Posterior cingulate gyrus (tissue), 11 donors: ENCODE measurements around the gene MTHFD2.
"Not testable (repeated sequence)": the region's sequence is repeated elsewhere in the genome, so short reads cannot be mapped to it uniquely, and the experiment has no call there.

Experiments
- DNase-seq, 10 donors: peaks; one replicate each; pipeline versions ENCODE4 v3.0.0 to v3.0.0-alpha.2; 2020 to 2021; ENCODE audit warnings: mixed read lengths in 3 of 10
- intact Hi-C: fragments of 100-400 bp; cut with DNase I; formaldehyde crosslinking; loops from one replicate; pipeline ENCODE4 v1.15.1; 2023

MTHFD2 gene

DNA sequence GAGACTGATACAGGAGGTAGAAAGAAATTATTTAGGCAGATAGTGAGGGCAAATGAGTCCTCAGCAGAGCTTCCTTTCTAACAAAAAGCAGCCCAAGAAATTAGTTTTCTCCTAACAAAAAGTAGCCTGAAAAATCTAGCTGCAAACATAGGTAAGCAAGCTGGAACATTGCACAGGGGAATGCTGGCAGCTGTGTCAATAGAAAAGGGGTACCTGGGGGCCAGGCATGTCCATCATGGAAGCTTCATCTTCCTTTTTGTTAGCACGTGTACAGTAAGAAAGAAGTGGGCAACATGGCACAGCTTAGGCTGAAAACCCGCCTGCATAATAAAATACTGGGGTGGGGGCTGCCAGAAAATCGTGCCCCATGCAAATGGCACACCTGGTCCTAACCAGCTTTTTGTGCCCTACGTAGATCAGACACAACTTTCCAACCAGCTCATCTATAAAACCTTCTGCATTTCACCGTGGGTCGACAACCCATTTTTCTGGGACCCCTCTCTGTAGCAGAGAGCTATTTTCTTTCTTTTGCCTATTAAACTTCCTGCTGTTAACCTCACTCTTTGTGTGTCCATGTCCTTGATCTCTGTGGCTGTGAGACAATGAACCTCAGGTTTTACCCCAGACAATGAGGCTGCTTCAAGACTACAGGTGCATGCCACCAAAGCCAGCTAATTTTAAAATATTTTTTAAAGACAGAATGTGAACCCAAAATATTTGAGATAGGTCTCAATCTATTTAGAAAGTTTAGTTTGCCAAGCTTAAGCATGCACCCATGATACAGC is 6.6 kb upstream of the MTHFD2 start:
- intact Hi-C loops = no loop called here

DNA sequence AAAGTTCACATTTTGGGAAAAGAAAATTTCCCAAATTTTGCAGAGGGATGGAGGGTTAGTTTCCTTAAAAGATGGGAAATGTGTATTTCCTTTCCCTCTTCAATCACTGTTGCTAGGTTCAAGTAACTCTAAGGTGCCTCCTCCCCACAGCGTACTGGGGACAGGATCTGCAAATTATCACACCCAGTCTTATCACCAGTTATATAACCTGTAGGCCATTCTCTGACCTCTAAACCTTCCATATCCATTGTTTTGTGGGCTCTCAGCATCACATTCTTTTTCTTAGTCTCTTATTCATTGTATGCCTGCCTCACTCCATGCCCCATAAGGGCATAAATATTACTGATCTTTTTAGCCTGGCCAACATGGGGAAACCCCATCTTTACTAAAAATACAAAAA is 3.6 kb upstream of the MTHFD2 start:
- DNase-seq = no peak

More for the DNA sequence above, 6.6 kb upstream of the MTHFD2 start:
- no peak for DNase-seq

DNA sequence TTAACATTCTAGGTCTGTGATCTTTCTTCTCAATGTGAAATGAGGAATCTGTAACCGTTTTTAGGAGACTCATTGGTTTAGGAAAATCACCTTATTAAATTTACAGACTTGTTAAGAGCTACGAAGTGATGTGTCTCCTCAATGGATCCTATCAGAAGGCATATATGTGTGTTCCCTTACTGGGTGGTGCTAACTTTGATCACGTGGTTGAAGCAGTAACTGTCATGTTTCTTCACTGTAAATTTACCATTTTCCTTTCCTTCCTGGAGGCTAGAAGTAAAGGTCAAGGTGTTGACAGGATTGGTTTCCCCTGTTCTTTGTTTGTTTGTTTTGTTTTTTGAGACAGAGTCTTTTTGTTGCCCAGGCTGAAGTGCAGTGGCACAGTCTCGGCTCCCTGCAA is 1.4 kb upstream of the MTHFD2 start:
- intact Hi-C loops = no loop called here
- DNase-seq = no peak

More for the DNA sequence above, 3.6 kb upstream of the MTHFD2 start:
- intact Hi-C loops = no loop called here

DNA sequence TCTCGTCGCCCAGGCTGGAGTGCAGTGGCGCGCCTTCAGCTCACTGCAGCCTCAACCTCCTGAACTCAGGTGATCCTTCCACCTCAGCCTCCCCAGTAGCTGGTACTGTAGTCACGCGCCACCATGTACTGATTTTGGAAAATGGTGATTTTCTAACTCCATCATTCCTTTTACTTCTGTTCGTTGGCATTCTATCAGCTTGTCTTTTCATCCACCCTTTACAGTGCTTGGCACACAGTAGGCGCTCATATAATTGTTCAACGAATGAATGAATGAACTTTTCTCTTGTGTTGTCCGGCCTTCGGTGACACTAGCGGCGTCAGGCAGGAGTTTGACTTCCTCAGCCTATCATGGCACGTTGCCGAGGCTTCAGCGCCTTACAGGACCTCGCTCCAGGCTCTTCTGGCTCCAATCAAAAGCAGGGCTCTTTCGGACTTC is 373 bp upstream of the MTHFD2 start:
- intact Hi-C loops = no loop called here

DNA sequence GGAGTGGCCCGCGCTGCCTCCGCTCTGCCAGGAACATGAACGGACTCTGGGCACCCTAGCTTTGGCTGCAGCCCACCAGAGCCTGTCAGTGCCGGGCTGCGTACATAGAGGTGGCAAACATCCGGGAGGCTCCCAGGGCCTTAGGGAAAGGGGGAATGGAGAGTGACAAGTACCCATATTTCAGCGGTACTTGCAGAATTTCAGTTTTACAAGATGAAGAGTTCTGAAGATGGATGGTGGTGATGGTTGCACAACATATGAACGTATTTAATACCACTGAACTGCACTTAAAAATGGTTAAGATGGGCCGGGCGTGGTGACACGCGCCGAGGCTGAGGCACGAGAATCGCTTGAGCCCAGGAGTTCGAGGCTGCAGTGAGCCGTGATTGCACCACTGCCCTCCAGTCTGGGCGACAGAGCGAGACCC is 873 bp downstream of the MTHFD2 start:
- DNase-seq = no peak
- intact Hi-C loops = no loop called here

More for the DNA sequence above, 373 bp upstream of the MTHFD2 start:
- DNase-seq = no peak

DNA sequence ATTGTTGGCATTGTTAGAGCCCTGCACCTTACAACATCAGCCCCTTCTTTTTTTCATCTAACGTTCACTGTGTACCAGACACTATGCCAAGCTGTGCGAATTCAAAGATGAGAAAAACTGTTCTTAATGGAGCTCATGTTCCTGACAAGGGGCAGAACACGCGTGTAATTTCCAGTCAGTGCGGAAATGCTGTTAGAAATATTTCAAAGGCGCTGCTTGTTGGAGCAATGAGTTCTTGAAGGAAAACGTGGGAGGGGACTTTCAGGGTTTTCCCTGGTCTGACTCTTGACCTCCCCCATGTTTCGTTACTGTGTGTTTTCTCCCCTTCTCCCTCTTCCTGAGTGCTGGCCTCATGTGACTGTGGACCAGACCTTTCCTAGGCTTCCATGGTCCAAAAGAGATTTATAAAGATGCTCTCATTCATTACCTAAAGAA is 1.5 kb downstream of the MTHFD2 start:
- intact Hi-C loops = loop anchor here (2.0 kb wide), 1 partner anchor 21 kb away; the partner anchor contains the start of gene MOB1A

DNA sequence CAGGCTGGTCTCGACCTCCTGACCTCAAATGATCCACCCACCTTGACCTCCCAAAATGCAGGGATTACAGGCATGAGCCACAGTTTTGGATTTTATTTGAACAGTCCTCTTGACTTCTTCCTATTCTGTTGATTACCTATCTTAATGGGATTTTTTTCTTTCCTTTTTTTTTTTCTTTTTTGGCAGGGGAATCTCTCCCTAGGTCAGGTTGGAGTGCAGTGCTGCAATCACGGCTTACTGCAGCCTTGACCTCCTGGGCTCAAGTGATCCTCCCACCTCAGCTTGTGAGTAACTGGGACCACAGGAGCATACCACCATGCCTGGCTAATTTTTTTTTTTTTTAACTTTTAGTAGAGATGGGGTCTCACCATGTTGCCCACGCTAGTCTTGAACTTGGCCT is 2.8 kb downstream of the MTHFD2 start:
- no peak for DNase-seq
- intact Hi-C loops = loop anchor here (2.0 kb wide), 1 partner anchor 22 kb away; the partner anchor contains the start of gene MOB1A

More for the DNA sequence above, 1.5 kb downstream of the MTHFD2 start:
- DNase-seq = no peak

DNA sequence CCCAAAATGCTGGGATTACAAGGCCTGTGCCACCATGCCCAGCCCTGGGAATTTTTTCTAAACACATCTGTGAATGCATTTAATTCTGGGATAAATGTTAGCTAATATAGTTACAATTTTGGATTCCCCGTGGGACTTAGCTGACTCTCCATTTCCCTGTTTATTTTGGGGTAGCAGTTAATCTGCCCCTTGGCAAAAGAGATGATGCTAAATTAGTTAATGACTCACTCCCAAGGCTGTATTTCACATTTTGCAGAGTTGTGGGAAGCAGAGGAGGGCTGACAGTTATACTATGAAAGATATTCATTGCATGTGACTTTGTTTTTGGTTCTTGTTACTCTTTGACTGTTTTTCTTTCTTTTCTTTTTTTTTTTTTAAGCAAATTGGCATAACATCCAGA is 3.2 kb downstream of the MTHFD2 start:
- DNase-seq = no peak
- intact Hi-C loops = loop anchor here (2.0 kb wide), 1 partner anchor 23 kb away; the partner anchor contains the start of gene MOB1A

DNA sequence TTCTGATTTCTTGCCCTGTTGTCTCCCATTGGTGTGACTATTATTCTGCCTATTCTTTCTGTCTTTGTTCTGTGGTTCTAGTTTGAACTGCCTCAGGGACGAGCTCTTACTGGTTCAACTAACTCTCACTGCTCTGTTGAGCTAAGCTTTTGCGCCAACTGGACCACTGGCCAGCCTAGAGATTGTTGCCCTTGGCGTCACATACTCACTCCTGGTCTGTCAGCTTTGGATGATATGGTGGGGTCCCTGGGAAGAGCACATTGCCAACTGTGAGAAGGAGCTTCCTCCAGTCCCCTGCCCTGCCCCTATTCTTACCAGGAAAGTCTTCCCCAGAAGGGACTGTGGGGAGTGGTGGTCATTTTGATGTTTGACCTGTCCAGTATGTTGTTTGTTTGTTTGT is 6.0 kb downstream of the MTHFD2 start:
- intact Hi-C loops = no loop called here

DNA sequence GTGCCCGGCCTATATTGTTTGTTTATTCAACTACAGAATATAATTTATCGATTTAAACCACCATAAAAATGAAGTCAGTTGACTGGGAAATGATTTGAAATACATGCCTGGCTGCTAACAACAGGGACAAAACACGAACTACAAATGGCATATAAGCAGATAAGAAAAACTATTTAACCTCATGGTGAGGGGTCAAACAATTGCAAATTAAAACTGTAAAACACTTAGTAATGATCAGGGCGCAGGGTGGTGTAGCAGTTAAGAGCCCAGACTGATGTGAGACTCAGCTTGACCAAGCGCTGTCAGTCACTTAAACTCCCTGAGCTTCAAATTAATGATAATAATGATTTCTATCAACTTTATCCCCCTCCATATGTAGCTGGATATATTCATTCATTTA is 6.7 kb downstream of the MTHFD2 start:
- DNase-seq = no peak
- intact Hi-C loops = no loop called here

More for the DNA sequence above, 6.0 kb downstream of the MTHFD2 start:
- DNase-seq = no peak

DNA sequence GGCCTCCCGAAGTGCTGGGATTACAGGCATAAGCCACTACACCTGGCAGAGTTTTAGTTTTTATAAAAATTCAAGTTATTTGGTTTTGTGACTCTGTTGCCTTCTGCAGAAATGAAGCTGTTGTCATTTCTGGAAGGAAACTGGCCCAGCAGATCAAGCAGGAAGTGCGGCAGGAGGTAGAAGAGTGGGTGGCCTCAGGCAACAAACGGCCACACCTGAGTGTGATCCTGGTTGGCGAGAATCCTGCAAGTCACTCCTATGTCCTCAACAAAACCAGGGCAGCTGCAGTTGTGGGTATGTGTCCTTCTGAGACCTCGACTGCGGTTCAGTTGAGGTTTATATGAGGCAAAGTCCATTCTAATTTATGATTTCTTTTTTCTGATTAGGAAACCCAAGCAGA is 7.2 kb downstream of the MTHFD2 start:
- DNase-seq = no peak
- intact Hi-C loops = no loop called here

DNA sequence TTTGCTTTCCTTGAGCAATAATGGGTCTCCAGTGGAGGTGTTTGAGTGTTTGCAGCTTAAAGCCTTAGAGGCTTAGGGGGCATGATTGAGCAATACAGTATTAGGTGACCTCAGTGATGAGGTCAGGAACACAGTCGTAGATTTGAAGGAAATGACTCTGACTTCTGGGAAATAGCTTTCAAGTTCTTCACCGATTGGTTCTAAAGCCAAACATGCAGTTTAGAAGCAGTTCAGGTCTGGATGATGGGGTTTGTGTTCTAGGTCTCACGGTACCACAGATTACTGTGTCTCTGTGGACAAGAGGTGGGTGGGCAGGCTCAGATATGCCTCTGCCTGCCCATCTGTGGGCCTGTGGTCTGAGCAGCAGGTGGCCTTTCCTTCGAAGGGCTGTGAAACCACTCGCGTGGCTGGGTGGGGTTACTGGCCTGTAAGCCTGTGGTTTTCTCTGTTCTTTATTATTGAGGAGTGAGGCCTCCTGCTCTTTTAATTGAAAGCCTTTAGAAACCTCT is 7.8 kb downstream of the MTHFD2 start:
- no peak for DNase-seq
- intact Hi-C loops = no loop called here

DNA sequence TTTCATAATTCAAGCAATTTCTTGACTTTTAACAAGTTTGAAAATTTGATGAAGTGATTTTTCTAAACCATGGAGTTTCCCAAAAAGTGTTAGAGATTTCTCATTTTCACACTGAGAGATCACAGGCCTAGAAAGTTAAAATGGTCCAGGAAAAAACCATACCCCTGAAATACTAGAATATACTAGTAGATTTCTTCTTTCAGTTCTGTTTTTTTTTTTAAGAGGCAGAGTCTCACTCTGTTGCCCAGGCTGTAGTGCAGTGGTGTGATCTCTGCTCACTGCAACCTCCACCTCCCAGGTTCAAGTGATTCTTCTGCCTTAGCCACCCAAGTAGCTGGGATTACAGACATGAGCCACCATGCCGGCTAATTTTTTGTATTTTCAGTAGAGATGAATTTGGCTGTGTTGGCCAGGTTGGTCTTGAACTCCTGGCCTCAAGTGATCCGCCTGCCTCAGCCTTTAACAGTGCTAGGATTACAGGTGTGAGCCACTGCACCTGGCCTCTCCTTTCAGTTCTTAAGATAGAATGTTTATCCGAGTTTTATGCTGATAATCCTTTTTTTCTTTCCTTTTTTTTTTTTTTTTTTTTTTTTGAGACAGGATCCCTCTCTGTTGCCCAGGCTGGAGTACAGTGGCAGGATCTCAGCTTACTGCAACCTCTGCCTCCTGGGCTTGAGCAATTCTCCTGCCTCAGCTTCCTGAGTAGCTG is 14.4 kb downstream of the MTHFD2 start:
- intact Hi-C loops = no loop called here
- DNase-seq = no peak

DNA sequence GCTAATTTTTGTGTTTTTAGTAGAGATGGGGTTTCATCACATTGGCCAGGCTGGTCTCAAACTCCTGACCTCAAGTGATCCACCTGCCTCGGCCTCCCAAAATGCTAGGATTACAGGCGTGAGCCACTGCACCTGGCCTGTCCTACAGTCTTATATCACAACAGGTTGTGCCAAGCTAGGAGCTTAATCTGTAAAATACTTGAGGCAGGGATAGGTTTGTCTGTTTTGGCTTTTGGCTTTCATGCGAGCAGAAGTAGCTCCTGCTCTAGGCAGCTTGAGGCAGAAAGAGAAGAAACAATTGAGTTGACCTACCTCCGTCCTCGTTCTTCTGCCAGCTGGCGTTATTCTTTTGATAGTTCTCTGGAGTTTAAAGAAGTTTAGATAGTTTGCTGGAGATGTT is 17.4 kb downstream of the MTHFD2 start:
- intact Hi-C loops = not testable (repeated sequence)

DNA sequence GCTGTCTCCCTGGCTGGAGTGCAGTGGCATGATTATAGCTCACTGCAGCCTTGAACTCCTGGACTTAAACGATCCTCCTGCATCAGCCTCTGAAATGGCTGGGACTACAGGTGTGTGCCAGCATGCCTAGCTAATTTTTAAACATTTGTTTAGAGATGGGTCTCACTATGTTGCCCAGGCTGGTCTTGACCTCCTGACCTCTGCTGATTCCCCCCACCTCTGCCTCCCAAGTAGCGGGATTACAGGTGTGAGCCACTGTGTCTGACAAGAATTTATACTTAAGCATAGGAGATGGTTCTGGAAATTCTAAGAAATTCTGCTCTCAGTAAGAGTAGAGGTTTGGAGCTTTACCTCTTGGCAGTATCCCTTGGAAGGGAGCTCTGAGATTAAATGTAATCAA is 18.2 kb downstream of the MTHFD2 start:
- DNase-seq = no peak
- intact Hi-C loops = no loop called here

More for the DNA sequence above, 17.4 kb downstream of the MTHFD2 start:
- not testable (repeated sequence) for DNase-seq

DNA sequence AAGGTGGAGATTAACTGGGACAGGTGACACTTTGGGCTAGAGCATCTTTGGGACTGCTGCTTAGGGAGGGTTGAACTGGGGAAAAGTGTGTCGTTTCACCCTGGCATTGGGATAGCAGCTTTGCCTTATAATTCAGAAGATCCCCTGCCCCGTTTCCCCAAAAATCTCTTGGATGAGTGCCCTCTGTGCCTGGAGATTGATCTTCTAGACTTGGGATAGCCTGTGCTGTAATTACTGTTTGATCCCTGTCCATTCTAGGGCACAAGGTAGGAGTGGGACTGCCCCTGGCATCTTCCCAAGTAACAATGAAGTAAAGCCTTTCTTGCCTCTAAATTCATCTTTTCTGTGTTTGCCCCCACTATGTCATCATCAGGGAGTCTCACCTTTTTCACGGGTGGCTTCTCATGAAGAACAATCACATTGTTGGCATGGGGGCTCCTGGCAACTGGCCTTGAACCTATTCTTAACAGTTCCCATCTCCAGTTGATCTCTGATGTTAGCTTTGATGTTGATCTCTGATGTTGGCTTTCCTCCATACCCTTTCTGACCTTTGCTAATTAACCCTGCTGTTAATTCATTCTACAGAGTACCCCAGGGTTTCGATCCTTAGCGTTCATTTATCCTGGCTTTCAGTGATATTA is 21.6 kb downstream of the MTHFD2 start:
- intact Hi-C loops = no loop called here
- DNase-seq = no peak

DNA sequence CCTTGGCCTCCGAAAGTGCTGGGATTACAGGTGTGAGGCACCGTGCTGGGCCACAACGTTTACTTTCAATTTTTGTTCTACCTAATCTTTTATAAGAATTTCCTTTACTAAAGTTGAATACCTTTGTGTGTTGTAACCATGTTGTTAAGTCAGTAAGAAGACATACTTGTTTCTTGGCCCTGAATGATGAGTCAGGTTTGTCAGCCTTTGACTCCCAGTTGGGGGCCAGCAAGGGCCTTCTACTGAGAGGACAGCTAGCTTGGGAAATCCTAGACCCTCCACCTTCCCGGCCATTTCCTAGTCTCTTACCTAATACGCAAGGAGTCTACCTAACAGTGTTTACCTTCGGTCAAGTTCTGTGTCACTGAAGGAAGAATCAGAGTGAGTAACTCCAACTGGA is 22.7 kb downstream of the MTHFD2 start:
- intact Hi-C loops = no loop called here

DNA sequence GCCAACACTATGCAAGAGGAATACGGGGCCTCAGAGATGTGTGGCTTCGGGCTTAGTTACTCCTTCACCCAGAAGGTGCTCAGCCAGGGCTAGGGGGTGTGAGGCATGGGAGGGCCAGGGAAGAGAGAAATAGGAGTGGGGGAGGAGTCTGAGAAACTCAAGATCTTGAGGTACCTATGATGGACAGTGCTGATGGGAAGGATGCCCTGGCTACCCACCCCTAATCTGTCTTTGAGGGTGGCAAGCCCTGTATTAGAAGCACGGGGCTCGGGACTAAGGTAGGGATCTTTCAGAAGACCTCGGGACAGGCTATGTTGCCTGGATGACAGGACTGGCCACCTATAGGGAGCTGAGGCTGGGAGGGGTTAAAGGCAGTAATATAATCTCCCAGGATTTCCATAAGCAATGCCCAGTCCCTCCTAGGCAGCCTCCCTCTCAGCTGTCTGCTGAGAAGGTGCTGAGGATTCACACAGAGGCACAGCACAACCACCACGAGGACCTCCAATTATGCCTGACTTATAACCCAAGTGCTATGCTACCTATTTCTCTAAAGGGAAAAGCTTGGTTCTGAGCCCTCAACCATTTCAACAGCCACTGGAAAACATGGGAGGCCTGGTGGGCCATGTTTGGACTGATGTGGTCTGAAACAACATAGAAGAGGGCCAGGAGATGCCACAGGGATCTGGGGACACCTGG is 23.3 kb downstream of the MTHFD2 start:
- intact Hi-C loops = no loop called here

More for the DNA sequence above, 22.7 kb downstream of the MTHFD2 start:
- DNase-seq = no peak

DNA sequence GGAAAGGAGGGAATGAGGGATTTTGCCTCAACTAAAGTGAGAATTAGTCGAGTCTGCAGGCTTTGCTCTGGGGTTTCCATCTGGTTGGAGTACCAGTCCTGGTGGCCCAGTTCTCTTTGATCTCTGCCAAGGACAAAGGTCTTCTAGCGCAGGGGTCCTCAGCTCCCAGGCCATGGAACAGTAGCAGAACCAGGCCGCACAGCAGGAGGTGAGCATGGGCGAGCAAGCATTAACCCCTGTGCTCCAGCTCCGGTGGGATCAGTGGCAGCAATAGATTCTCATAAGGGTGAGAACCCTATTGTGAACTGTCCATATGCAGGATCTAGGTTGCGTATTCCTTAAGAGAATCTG is 23.9 kb downstream of the MTHFD2 start:
- intact Hi-C loops = no loop called here
- peak in 1 of 10 donors; percentile 13 for DNase-seq

More for the DNA sequence above, 23.3 kb downstream of the MTHFD2 start:
- DNase-seq = peak in 1 of 10 donors; percentile 20
